Measurements from ENCODE around the gene HSPBP1.

HSPBP1 gene

GRCh38 chr19:55216461-55217198 lies 63.3 kb downstream of the HSPBP1 start:
- Histone ChIP-seq H3K27me3 (replicated peaks; ENCODE audit: control insufficient read depth, insufficient read depth, low read length, poor library complexity, severe bottlenecking) (no peaks in the 10 kb centered on the region), H3K27ac (ENCODE audit: insufficient read depth, low read length, poor library complexity, severe bottlenecking) (no peak overlapping the region), H3K4me3 (ENCODE audit: insufficient read depth, low read depth, low read length, poor library complexity, severe bottlenecking) (no peak overlapping the region), H3K4me1 (ENCODE audit: control insufficient read depth, insufficient read depth, low read length, poor library complexity, severe bottlenecking) (peaks cover 7% of the 10 kb centered on the region), H3K9me3 (ENCODE audit: control insufficient read depth, low read length) (peaks cover 4% of the 10 kb centered on the region), H3K36me3 (ENCODE audit: control insufficient read depth, insufficient read depth, low read length) (no peaks in the 10 kb centered on the region)
- DNase-seq = peak in 2 of 3 donors; percentile 8 to 11

GRCh38 chr19:55213547-55213946 lies 66.4 kb downstream of the HSPBP1 start:
- Histone ChIP-seq H3K36me3 (ENCODE audit: control insufficient read depth, insufficient read depth, low read length) (no peaks in the 10 kb centered on the region), H3K4me1 (ENCODE audit: control insufficient read depth, insufficient read depth, low read length, poor library complexity, severe bottlenecking) (peaks cover 7% of the 10 kb centered on the region), H3K9me3 (ENCODE audit: control insufficient read depth, low read length) (peaks cover 4% of the 10 kb centered on the region), H3K27me3 (replicated peaks; ENCODE audit: control insufficient read depth, insufficient read depth, low read length, poor library complexity, severe bottlenecking) (no peaks in the 10 kb centered on the region), H3K27ac (ENCODE audit: insufficient read depth, low read length, poor library complexity, severe bottlenecking) (no peak overlapping the region), H3K4me3 (ENCODE audit: insufficient read depth, low read depth, low read length, poor library complexity, severe bottlenecking) (no peak overlapping the region)
- no peak for DNase-seq

- H3K27me3 ChIP-seq (replicated peaks; ENCODE audit: control insufficient read depth, insufficient read depth, low read length, poor library complexity, severe bottlenecking) = no peaks in the 10 kb centered on the region
- peaks cover 7% of the 10 kb centered on the region for H3K4me1 ChIP-seq (ENCODE audit: control insufficient read depth, insufficient read depth, low read length, poor library complexity, severe bottlenecking)
- no peak overlapping the region for H3K27ac ChIP-seq (ENCODE audit: insufficient read depth, low read length, poor library complexity, severe bottlenecking)
- H3K4me3 ChIP-seq (ENCODE audit: insufficient read depth, low read depth, low read length, poor library complexity, severe bottlenecking) = no peak overlapping the region
- peaks cover 4% of the 10 kb centered on the region for H3K9me3 ChIP-seq (ENCODE audit: control insufficient read depth, low read length)
- DNase-seq = no peak
- no peaks in the 10 kb centered on the region for H3K36me3 ChIP-seq (ENCODE audit: control insufficient read depth, insufficient read depth, low read length)
Observed at GRCh38 chr19:55212447-55212846, 67.5 kb downstream of the HSPBP1 start.
